Measurements from ENCODE around the gene SPNS2.

Gene SPNS2, protein sequence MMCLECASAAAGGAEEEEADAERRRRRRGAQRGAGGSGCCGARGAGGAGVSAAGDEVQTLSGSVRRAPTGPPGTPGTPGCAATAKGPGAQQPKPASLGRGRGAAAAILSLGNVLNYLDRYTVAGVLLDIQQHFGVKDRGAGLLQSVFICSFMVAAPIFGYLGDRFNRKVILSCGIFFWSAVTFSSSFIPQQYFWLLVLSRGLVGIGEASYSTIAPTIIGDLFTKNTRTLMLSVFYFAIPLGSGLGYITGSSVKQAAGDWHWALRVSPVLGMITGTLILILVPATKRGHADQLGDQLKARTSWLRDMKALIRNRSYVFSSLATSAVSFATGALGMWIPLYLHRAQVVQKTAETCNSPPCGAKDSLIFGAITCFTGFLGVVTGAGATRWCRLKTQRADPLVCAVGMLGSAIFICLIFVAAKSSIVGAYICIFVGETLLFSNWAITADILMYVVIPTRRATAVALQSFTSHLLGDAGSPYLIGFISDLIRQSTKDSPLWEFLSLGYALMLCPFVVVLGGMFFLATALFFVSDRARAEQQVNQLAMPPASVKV

DNA sequence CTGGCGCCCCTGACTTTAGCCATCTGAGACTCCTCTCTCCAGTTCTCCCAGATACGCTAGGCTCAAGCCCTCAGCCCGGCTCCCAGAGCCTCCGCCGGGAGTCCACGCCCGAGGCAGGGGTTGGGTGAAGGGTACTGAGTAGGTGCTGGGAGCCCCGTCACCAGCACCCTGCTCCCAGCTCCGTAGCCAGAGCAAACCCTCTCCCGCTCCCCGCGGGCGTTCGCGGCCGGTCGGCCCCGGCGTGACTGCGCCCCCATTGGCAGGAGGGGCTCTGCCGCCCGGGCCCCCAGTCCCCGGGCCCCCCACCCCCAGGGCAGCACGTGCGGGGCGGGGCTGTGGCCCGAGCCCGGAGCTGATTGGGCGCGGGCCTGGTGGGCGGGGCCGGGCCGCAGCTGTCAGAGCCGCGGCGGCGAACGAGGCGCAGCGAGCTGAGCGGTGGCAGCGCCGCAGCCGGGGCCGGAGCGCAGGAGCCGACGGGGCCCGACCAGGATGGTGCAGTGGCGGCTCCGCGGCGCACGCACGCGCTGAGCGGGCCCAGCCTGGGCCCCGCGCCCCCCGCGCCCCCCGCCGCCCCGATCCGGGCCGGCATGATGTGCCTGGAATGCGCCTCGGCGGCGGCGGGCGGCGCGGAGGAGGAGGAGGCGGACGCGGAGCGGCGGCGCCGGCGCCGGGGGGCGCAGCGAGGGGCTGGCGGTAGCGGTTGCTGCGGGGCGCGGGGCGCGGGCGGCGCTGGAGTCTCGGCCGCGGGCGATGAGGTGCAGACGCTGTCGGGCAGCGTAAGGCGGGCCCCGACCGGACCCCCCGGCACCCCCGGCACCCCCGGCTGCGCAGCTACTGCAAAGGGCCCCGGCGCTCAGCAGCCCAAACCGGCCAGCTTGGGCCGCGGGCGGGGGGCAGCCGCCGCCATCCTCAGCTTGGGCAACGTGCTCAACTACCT is at the start of gene SPNS2:
SPNS2 (plus strand) TSS at position 421 of the 937 bp plus-strand sequence; CDS start at position 588, 167 bp downstream.
- DNase-seq: peak; percentile 64 to 72

DNA sequence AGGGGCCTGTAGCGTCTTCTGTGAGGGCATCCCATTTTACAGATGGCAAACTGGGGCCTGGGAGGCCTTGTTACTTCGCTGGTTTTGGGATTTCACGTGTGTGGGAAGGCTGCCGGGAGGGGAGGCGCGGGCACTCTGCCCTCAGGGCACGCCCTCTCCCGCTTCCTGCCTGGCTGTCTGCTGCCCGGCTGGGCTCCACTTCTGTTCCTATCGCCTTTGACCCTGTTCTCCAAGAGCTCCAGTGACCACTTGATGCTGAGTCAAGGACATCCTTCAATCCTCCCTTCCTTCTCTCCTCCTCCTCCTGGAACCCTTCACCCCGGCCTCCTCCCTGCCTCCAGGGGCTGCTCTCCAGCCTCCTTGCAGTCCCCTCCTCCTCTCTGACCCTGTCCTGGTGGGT is 48.9 kb upstream of the SPNS2 start:
- DNase-seq: no peak

DNA sequence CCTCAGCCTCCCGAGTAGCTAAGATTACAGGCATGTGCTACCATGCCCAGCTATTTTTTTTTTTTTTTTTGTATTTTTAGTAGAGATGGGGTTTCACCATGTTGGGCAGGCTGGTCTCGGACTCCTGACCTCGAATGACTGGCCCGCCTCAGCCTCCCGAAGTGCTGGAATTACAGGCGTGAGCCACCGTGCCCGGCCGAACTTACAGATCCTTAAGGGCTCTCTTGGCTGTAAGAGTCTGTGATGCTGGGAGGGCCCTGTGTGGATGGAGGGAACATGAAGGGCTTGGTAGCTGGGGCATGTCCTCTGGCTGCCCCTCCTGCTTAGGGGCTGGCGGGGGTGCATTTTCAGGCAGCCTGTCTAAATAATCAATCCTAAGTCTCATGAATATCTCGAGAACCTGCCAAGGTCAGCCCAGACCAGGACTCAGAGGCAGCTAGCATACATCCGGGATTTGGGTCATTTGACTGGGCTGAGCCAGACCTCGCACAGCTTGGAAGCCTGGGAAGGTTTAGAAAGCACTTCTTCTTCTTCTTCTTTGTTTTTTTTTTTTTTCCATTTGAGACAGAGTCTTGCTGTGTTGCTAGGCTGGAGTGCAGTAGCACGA is 47.9 kb upstream of the SPNS2 start:
- DNase-seq: no peak

DNA sequence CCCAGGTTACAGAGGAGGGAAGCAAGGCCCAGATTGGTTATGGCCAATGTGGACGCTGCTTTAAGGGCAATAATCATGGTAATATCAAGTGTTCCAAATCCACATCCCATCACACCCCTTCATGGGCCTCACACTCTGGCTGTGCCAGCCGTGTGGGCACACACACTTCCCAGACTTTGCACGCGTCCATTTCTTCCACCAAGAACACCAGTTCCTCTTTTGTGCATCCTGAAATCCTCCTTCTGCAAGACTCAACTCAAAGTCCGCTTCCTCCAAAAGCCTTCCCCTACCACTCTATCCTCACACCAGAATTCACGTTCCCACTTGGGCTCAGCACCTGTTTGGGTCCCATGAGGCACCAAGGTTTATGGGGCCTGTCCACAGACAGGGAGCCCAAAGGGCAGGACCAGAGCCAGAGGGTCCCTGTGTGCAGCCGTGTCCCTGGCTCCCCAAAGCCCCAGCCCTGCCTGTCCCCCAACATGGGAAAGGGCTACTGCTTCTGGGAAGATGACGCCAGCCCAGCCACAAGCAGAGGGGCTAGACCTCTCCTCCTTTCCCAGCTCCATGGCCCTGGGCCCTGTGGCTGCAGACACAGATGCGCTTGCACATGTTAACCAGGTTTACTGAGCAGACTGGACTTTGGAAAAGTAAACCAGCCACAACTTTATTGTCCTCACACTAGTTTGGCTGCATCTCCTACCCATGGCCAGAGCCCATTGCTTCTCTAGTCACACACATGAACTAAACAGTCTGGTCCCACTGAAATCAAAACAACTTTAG is 44.7 kb upstream of the SPNS2 start:
- no peak for DNase-seq

DNA sequence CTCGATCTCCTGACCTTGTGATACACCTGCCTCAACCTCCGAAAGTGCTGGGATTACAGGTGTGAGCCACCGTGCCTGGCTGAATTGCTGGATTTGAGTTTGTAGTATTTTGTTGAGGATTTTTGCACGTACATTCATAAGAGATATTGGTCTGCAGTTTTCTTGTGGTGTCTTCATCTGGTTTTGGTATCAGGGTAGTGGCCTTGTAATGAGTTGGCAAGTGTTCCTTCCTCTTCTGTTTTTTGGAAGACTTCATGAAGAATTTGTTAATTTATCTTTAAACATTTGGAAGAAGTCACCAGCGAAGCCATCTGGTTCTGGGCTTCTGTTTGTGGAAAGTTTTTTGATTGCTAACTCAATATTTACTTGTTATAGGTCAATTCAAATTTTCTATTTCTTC is 38.0 kb upstream of the SPNS2 start:
- no peak for DNase-seq

DNA sequence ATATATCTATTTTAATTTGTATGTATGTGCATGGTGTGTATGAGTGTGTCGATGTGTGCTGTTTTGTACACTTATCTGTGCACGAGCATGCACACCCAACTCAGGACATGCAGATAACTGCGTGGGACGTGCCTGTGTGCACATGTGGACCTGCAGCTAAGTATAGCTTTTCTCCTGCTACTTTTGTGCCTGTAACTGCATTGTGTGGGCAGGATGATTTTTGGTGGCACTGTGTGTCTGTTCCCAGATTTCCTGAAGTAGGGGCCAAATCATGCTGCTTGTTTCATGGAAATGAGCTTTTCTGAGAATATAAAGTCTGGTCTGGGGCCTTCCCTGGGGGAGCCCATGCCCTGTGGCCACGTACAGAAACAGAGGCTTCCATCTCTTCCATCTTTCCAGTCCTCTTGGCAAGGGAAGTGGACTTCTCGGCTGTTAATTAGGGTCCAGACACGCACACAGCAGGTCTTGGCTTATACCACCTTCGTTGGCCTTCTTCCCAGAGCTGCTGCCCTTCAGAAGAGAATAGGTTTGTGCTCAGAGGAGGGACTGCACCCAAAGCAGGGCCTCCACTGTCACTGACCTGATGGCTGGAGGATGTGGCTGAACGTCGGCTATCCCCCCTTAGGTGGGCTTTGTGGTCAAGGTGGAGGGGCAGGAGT is 34.7 kb upstream of the SPNS2 start:
- no peak for DNase-seq

DNA sequence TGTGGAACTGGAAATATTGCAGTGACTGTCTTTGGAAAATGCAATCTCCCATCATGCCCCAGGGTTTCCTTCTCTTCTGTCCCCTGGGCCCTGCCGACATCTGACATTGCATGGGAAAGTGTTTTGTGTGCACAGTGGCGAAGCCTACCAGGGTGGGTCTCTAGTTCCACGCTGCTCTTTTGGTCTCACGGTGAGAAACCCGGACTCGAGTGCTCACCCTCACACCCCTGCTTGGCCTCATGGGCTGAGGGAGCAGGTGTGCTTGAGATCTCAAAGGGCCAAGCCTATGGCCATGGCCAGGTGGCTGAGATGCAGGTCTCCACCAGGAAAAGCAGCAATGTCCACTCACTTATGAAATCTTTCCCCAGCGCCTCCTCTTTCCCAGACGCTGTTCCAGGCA is 32.9 kb upstream of the SPNS2 start:
- DNase-seq: no peak

DNA sequence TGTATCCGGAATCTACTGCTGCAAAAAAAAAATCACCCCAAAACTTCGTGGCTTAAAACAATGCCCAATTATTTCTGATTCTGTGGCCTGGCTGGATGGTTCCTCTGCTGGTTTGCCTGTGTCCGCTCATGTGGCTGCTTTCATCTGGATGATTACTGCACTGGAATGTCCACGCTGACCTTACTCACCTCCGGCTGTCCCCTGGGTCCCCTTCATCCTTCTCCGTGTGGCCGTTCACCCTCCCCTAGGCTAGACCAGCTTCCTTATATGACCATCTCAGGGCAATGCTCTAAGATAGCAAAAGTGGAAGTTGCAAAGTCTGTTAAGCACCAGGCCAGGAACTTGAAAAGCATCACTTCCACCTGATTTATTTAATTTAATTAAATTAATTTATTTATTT is 31.4 kb upstream of the SPNS2 start:
- DNase-seq: no peak

DNA sequence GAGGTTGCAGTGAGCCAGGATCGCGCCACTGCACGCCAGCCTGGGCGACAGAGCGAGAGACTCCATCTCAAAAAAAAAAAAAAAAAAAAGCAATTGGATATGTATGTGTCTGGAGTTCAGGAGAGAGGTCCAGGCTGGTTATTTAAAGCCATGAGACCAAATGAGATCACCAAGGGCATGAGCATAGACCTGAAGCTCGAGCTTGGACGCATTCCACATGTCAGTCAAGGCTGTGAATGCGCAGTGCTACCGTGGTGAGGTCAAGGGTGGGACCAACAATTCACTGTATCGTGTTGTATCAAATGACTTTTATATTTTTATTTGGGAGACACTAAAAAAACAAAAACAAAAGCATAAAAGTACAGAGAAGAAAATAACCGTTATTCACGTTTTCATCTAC is 29.1 kb upstream of the SPNS2 start:
- DNase-seq: no peak

DNA sequence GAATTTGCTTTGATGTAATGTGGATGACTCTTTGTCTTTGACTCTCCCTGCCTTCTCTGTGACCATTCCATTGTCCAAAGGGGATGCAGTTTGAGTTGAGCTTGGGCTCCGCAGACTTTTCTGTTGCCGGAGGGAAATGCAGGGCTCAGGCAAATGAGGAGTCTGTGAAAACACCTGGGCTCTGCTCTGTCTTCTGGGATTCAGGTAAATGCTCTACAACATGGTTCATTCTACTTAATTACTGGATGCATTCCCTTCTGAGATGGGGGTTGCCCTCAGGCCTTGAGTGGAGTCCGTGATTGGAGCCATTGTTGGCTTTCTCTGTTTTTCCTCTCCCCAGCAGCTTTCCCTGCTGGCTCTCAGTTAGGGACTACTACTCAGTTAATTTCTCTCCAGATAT is 26.4 kb upstream of the SPNS2 start:
- no peak for DNase-seq

DNA sequence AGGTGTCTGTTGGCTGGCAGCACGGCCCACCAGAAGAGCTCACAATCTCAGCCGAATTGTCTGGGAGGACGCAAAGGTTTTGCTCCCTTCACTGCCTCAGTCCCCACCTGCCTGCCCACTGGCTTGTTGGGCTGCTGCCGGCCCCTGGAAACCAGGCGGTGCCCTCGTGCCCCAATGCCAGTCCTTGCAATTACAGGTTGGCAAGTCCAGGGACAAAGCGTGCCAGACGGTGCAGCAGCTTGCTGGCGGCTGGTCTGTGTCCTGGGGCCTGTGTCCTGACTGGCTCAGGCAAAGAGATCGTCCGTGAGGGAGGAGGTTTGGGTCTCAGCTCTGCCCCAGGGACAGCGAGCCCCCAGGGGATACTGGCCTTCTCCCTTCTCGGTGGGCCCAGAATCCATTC is 24.6 kb upstream of the SPNS2 start:
- no peak for DNase-seq

DNA sequence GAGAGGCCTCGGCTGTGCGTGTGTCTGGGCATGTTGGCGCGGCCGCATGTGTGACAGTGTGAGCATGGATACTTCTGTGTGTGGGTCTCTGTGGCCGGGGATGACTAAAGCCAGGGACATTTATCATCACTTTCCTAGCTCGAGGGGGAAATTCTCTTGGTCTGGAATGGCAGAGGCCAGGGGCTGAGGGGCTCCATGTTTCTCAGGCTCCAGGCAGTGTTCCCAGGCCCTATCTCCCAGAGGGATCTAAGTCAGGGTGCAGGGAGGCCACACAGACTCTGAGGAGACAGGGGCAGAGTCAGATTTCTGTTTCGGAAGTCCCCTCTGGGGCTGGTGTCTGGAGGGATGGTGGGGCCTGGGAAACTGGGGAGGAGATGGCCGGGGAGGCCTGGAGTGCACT is 23.7 kb upstream of the SPNS2 start:
- DNase-seq: no peak

DNA sequence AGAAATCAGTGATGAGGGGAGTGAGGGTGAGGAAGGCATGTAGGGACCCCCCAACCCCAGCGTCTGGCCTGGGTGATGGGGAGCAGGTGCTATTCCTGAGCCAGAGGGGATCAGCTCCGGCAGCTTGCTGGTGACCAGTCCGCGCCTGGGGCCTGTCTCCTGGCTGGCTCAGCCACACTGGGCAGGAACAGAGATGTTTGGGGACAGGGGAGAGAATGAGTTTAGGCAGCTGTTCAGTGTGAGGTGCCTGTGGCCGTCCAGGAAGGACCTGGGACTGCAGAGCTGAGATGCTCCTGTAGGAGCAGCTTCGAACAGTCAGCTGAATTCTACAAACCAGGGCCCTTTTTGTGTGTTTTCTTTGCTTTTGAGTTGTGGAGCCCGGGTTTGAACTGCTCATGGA is 23.2 kb upstream of the SPNS2 start:
- no peak for DNase-seq

DNA sequence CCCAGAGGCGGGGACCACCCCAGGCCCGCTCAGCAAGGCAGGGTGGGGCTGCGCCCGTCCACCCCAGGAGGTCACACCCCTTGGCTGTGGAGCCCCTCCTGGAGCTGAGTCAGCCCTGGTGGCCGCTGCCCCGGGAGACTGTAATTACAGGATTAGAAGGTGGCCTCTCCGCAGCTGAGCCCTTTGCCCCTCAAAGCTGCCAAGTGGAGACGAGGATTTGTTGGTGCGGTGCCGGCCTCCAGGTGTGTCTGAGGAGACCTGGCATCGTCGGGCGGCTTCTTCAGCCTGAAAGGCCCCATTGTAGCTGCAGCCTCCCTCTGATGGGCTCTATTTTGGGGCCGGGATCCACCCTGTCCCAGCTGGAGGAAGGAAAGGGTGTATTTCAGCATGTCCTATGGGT is 22.7 kb upstream of the SPNS2 start:
- DNase-seq: no peak

DNA sequence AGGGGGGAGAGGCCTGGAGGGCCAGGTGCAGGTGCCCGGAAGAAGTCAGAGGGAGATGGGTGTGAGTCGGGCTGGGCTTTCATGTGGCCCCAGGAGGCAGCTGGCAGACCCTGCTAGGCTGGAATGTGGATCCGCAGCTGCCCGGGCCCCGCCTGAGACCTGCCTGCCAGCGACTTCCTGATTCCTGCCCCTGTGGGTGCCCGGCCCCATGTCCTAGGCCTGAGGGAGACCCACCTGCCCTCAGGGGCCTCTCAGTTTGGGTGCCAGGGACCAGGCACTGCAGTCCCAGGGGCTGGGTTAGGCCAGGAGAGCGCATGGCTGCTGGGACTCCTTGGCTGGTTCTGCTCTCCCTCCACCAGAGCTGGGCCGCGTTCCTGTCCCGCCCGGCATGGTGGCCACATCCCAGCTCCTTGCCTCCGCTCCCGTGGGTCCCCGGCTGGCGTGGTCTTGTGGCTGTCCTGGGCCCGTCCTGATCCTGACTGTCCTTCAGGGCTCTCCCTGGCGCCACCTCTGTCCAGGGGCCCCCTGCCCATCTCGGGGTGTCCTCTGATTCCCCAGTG is 22.1 kb upstream of the SPNS2 start:
- no peak for DNase-seq

DNA sequence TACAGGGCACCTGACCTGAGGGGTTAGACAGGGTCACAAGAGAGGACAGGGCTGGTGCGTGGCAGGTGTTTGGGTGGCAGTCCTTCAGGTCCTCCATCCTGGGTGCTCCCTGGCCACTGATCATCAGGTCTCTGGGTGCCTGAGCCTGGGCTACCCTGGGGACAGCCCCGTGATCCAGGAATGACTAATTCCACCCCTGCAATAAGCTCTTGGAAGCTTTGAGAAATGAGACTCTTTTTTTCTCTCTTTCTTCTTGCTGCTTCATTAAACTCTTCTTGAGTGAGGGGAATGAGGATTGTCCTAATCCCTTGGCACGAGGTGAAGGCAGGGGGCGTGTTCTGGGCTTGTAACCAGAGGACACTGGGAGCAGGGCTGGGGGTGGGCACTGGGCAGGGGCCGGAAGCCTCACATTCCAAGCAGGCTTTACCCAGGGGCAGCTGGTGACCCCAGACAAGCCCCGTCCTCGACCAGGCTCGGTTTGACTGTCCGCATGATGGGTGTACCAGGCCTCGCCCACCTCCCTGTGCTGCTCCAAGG is 21.4 kb upstream of the SPNS2 start:
- DNase-seq: no peak

DNA sequence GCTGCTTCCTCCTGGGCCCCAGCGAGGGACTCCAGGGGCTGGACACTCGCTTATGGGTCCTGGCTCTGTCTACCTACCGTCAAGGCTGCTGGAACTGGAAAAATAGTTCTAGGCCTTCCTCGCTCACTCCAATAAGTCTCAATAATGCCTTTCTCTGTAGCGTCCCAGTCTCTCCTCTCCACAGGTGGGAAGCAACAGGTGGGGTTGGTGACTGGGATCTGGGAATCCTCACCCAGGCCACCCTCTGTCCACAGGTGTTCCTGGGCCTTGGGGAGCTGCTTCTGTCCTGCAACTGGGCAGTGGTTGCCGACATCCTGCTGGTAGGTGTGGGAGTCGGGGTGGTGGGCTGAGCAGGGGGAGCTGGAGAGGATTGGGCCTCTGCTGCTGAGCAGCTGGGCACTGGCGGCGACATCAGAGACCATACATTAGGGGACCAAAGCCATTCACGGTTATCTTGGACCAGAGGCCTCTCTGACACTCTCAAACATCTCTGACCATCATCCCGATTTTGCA is 20.3 kb upstream of the SPNS2 start:
- DNase-seq: no peak

DNA sequence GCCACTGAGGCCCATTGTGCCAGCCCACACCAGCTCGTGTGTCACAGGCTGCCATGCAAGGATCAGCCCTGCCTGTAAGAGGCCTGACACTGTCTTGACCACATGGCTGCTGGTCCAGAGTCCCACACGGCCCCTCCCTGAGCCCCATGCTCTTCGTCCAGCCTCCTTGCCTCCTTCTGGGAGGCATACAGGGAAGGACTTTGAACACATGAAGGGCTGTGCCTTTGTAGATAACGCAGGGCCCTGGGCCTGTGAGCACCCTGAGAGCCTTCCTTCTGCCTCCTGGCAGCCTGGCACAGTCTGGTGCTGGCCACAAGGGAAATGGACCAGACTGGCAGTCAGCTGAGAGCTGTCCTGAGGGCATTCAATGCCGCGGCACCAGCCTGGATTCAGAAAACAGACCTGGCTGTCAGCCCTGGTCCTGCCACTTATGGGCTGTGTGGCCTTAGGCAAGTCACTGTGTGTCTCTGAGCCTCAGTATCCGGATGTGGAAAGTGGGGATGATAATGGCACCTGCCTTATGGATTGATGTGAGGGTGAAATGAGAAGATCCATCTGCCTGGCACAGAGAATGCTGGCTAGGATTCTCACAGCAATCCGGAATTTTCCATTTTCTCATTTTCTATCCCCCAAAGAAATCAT is 19.2 kb upstream of the SPNS2 start:
- no peak for DNase-seq

DNA sequence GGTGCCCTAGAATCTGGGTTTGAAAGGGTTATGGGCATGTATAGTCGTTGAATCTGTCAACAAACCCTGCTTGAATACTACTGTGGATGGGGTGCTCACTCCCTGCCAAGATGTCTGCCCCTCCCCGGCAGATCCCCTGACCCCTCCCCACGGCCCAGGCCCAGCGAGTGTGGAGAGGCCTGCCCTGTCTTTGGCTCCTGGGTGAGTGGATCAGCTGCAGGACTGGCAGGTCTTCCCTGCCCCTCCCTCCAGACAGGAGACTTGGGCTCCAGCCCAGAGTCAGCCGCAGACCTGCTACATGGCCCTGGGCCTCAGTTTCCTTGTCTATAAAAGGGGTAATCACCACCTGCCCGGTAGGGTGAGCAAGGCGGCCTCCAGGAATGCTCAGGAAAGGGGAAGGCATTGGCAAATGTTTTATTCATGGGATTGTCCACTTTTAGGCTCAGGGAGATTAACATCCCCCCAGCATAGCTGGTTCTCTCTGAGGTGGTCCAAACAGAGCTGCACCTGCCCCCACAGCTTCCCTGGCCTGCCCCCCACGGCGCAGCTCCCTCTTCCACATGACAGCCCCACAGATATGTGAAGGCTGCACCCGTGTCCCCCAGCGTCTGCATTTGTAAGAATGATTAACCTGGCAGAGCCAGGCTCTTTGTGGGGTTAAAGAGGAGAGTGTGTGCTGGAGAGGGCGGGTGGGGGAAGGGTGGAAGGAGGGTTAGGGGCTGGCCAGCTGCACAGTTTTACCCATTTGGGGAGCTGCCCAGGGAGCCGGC is 18.5 kb upstream of the SPNS2 start:
- DNase-seq: no peak
